ENCODE measurements around the gene MED1. TPM values are rescaled to one million over a fixed set of nuclear protein-coding genes. Genes with fewer than 3 reads are reported as not detected.
A peak's percentile ranks its signal among the peaks of the same experiment; 100 is the strongest.

MED1 gene
- total and polyA plus RNA-seq, 9 of the 15 experiments (the other 6 are each of a cell fraction or from before 2014, with no cell fraction given), result 14.0 to 59.8 (median 46.7) TPM

DNA sequence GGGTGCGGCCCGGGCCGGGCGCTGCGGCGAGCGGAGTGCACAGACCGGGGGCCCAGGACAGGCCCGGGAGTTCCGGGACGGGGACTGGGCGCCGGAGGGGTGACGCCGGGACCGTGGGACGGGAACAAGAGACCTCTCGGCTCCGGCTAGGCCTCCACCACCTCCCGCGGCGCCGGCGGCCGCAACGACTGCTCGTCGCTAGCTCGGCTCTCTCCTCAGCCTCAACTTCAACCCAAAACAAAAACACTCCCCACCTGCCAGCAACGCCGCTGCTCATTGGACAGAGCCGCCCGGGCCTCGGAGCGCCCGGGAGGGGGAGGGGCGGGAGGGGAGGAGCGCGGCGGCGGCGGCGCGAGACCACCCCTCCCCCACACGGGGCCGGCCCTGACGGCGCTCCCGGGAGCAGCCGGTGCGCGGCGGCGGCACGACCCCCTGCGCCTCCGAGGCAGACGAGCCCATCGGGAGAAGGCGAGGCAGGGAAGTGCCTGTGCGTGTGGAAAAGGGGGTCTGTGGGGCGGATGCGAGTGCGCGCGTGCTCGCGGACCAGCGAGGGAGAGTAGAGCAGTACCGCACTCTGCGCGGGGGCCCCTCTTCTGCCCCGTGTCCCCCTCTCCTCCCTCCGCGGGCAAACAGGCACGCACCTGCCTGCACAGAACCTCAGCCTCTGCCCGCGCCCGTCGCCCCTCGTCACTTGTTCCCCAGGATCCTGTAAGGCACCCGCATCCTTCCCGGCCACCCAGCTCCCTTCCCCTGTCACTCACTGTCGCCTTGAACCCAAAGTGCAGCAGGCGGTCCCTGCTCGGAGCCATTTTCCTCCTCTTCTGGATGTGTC lies 49.4 kb downstream of the MED1 start, which contains the start of gene FBXL20 (continued):
- TF ChIP-seq, protein P1, sequence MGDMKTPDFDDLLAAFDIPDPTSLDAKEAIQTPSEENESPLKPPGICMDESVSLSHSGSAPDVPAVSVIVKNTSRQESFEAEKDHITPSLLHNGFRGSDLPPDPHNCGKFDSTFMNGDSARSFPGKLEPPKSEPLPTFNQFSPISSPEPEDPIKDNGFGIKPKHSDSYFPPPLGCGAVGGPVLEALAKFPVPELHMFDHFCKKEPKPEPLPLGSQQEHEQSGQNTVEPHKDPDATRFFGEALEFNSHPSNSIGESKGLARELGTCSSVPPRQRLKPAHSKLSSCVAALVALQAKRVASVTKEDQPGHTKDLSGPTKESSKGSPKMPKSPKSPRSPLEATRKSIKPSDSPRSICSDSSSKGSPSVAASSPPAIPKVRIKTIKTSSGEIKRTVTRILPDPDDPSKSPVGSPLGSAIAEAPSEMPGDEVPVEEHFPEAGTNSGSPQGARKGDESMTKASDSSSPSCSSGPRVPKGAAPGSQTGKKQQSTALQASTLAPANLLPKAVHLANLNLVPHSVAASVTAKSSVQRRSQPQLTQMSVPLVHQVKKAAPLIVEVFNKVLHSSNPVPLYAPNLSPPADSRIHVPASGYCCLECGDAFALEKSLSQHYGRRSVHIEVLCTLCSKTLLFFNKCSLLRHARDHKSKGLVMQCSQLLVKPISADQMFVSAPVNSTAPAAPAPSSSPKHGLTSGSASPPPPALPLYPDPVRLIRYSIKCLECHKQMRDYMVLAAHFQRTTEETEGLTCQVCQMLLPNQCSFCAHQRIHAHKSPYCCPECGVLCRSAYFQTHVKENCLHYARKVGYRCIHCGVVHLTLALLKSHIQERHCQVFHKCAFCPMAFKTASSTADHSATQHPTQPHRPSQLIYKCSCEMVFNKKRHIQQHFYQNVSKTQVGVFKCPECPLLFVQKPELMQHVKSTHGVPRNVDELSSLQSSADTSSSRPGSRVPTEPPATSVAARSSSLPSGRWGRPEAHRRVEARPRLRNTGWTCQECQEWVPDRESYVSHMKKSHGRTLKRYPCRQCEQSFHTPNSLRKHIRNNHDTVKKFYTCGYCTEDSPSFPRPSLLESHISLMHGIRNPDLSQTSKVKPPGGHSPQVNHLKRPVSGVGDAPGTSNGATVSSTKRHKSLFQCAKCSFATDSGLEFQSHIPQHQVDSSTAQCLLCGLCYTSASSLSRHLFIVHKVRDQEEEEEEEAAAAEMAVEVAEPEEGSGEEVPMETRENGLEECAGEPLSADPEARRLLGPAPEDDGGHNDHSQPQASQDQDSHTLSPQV (IDR thresholded peaks at IDR 0.05), result no peak
- TF ChIP-seq CBFA2T3 (IDR thresholded peaks at IDR 0.05) (no peak), MTA3 (IDR thresholded peaks at IDR 0.05; ENCODE audit: borderline replicate concordance) (peak; percentile 61; the same call in 1 of the 2 replicates), ZNF41 (CRISPR knock-in tag; conservative IDR thresholded peaks at IDR 0.05) (no peak), CXXC5 (CRISPR knock-in tag; IDR thresholded peaks at IDR 0.05) (peak; percentile 89), CAMTA2 (CRISPR knock-in tag; conservative IDR thresholded peaks at IDR 0.05) (no peak), ZBTB7A (IDR thresholded peaks at IDR 0.05; ENCODE audit: borderline replicate concordance, control insufficient read depth, low read depth, low read length) (peak; percentile 50; the same call in 1 of the 2 replicates)
- TF ChIP-seq, protein P2, sequence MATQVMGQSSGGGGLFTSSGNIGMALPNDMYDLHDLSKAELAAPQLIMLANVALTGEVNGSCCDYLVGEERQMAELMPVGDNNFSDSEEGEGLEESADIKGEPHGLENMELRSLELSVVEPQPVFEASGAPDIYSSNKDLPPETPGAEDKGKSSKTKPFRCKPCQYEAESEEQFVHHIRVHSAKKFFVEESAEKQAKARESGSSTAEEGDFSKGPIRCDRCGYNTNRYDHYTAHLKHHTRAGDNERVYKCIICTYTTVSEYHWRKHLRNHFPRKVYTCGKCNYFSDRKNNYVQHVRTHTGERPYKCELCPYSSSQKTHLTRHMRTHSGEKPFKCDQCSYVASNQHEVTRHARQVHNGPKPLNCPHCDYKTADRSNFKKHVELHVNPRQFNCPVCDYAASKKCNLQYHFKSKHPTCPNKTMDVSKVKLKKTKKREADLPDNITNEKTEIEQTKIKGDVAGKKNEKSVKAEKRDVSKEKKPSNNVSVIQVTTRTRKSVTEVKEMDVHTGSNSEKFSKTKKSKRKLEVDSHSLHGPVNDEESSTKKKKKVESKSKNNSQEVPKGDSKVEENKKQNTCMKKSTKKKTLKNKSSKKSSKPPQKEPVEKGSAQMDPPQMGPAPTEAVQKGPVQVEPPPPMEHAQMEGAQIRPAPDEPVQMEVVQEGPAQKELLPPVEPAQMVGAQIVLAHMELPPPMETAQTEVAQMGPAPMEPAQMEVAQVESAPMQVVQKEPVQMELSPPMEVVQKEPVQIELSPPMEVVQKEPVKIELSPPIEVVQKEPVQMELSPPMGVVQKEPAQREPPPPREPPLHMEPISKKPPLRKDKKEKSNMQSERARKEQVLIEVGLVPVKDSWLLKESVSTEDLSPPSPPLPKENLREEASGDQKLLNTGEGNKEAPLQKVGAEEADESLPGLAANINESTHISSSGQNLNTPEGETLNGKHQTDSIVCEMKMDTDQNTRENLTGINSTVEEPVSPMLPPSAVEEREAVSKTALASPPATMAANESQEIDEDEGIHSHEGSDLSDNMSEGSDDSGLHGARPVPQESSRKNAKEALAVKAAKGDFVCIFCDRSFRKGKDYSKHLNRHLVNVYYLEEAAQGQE (IDR thresholded peaks at IDR 0.05; ENCODE audit: borderline replicate concordance), result peak; percentile 34; the same call in 1 of the 2 replicates
- TF ChIP-seq, protein P2 (CRISPR knock-in tag; IDR thresholded peaks at IDR 0.05; ENCODE audit: low read depth), result no peak
- TF ChIP-seq, protein P3, sequence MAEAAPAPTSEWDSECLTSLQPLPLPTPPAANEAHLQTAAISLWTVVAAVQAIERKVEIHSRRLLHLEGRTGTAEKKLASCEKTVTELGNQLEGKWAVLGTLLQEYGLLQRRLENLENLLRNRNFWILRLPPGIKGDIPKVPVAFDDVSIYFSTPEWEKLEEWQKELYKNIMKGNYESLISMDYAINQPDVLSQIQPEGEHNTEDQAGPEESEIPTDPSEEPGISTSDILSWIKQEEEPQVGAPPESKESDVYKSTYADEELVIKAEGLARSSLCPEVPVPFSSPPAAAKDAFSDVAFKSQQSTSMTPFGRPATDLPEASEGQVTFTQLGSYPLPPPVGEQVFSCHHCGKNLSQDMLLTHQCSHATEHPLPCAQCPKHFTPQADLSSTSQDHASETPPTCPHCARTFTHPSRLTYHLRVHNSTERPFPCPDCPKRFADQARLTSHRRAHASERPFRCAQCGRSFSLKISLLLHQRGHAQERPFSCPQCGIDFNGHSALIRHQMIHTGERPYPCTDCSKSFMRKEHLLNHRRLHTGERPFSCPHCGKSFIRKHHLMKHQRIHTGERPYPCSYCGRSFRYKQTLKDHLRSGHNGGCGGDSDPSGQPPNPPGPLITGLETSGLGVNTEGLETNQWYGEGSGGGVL (CRISPR knock-in tag; IDR thresholded peaks at IDR 0.05), result no peak

All from K562 (cell line).